GM18507 (cell line): ENCODE measurements around the gene ECPAS.
"Not testable (repeated sequence)": the region's sequence is repeated elsewhere in the genome, so short reads cannot be mapped to it uniquely, and the experiment has no call there.

Source experiments
- DNase-seq: peaks from one replicate; pipeline ENCODE4 v3.0.0; 2011; ENCODE audit warnings: low read depth; ENCODE audit not compliant: insufficient read length; ENCODE audit errors: extremely low spot score
- FAIRE-seq: peaks from 2 replicates; lab custom pipeline; 2011; peaks lifted over from hg19 to GRCh38; lab: Jason Lieb, UNC

The ECPAS gene

DNA sequence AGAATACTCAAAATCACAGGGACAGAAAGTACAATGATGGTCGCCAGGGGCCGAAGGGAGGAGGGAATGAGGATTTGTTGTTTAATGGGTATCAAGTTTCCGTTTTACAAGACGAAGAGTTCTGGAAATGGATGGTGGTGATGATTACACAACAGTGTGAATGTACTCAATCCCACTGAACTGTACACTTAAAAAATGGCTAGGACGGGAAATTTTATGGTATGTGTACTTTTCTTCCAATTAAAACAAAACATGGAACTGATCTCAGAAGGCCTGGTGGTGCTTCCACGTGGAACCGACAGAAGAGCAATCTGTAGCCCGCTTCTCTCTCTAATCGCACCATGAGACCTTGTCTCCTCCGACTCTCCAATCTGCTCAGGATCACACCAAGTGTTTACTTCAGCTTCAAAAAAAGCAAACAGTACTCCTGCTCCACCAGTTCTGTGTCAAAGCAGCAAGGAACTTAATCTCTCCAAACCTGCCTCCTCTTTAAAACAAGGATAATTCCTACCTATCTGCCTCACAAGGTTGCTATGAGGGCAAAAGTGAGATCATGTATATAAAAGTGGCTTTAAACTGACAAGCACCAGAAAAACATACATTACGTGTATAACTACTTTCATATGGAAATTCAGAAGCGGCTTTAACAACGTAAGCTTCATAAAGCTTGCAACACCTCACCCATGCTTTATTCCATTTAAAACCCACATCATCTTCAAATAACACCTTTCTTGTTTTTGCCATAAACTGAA, 2.1 kb downstream of the ECPAS start:
- no peak for FAIRE-seq
- DNase-seq = no peak

DNA sequence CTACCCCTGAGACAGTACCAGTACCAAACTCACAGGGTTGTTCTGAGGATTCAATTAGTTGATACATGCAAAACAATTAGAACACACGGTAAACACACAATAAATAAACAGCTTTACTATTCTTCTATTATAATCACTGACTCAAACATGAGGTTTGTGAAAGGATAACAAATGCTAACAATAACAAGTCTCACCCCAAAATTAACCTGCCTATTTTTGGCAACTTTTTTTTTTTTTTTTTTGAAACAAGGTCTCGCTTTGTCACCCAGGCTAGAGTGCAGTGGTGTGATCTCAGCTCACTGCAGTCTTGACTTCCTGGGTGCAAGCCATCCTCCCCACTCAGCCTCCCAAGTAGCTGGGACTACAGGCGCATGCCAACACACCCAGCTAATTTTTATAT, 6.5 kb downstream of the ECPAS start:
- DNase-seq = no peak
- FAIRE-seq = no peak

DNA sequence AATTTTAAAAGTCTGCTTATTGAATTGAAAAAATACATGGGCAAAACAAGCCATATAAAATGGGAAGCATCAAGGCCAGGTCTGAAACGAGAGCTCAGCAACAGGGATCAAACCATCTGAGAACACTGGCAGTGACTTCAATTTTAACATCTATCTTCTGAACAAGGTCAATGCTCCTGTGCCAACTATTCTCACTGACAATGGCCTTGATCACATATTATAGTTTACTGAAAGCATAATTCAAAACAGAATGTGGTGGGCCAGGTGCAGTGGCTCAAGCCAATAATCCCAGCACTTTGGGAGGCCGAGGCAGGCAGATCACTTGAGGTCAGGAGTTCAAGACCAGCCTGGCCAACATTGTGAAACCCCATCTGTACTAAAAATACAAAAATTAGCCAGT, 9.0 kb downstream of the ECPAS start:
- DNase-seq (no peak), FAIRE-seq (no peak)

DNA sequence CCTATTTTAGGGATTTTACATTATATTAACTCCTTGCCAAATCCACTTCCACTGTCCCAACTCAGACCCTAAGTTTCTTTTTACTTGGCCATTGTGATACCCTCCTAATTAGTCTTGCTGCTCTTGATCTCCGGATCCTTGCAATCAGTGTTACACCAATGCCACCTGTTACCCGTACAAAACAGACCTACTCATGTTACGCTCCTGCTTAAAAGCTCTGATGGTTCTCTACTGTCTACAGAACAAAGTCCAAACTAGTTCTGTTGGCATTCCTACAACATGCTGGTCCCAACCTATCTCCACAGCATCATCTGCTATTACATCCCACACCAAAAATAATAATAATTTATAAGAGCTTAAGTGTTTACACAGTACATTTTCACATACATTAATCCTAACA, 9.8 kb downstream of the ECPAS start:
- no peak for FAIRE-seq

DNA sequence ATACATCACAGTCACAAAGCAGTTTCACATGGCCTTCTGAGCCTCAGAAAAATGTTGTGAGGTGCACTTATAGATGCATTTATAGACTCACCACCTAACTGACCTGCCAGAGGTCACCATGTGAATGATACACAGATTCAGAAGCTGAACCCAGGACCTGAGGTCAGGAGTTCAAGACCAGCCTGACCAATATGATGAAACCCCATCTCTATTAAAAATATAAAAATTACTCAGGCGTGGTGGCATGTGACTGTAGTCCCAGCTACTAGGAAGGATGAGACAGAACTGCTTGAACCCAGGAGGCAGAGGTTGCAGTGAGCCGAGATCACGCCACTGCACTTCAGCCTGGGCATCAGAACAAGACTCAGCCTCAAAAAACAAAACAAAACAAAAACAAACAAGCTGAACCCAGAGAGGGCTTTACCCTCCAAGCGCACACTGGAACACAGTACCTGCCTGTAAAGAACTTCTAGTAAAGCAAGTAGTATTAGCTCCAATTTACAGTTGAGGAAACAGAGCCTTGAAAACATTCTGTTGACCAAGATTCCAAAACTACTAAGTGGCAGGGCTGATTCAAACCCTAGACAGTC, 16.3 kb downstream of the ECPAS start:
- no peak for FAIRE-seq
- DNase-seq = no peak

More for the DNA sequence above, 9.8 kb downstream of the ECPAS start:
- no peak for DNase-seq

DNA sequence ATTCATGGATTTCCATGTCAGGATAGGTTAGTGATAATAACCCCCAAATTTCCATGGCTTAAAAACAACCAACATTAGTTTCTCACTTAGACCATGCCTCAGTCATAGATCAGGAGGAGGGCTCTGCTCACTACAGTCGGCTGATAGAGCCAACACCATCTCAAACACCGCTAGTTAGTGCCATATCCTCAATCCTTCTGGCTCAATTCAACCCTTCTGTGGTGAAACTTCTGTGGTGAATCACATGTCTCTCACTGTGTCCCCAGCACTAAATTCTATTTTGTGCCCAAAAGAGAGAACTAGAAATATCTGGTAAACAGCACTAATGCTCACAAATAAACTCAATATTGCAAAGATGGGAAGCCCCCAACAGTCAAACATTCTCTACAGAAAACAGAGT, 21.1 kb downstream of the ECPAS start:
- DNase-seq = no peak
- no peak for FAIRE-seq

DNA sequence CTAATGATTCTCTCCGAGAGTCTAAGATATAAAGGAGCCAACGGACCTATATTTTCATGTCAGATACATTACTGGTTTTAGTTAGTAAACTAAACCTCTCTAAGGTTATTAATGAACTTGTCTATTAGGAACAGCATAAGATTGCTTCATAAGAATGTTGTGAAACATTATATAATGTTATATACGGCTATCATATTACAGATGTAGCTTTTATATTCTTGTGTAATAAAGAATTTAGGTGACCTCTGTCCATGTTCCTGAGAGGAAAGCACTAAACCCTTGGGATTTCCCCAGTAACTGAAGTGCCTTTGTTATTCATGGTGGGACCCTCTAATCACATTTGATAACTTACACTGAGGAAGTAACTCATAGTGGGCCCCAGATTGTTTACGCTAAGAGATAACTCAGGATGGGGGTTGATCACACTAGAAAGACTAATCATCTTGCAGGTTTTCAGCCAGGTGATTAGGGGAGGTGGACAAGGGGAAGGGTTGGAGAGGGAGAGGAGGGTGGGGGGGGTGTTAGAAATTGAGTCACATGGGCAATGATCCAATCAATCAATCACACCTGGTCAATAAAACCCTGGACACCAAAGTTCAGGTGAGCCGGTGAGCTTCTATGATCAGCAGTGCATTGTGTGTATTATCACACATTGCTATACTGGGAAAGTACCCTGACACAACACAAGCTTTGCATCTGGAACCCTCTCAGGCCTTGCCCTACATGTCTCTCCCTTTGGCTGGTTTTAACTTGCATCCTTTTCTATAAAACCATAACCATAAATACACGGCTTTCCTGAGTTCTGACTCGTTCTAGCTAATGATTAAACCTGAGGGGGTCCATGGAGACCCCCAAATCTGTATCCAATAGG, 25.8 kb downstream of the ECPAS start:
- DNase-seq = no peak
- peak; percentile 61 for FAIRE-seq

DNA sequence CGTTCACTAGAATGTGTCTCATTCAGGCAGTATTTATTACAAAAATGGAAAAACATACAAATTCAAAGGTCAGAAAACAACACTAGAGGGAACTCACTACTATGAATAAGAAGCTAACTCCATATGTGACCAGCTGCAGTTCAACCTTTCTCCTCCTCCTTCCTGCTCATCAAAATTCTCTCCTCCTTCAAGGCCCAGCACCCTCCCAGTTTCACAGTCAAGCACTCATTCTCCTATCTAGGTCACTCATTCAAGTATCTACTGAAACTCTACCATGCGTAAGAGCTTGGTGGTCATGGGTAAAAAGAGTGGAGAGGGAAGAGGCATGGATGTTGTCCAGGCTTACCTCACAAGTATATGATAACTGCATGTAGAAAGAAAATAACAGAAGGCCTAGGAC, 27.7 kb downstream of the ECPAS start:
- peak; percentile 26 for FAIRE-seq
- no peak for DNase-seq

DNA sequence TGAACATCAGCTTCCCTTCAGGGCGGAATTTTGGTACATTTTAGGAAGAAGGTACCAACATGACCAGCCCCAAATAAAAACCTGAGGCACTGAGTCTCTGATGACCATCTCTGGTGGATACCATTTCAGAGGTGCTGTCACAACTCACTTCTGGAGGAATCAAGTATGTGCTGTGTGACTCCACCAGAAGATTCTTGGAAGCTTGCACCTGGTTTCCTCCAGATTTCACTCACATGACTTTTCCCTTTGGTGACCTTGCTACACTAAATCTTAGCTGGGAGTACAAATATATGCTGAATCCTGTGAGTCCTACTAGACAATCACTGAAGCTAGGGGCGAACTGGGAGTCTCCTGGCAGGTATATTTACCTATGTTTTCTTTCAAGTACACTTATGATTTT, 28.5 kb downstream of the ECPAS start:
- no peak for DNase-seq
- FAIRE-seq = no peak

DNA sequence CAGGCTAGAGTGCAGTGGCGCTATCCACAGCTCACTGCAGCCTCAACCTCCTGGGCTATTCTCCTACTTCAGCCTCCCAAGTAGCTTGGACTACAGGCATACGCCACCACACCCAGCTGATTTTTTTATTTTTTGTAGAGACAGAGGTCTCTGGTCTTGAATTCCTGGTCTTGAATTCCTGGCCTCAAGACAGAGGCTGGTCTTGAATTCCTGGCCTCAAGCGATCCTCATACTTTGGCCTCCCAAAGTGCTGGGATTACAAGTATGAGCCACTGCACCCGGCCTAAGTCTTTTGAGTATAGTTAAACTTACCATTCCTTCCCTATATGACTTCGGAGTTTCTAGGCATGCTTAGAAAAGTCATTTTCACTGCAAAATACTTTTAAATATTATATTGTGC, 29.4 kb downstream of the ECPAS start:
- FAIRE-seq (no peak), DNase-seq (no peak)

DNA sequence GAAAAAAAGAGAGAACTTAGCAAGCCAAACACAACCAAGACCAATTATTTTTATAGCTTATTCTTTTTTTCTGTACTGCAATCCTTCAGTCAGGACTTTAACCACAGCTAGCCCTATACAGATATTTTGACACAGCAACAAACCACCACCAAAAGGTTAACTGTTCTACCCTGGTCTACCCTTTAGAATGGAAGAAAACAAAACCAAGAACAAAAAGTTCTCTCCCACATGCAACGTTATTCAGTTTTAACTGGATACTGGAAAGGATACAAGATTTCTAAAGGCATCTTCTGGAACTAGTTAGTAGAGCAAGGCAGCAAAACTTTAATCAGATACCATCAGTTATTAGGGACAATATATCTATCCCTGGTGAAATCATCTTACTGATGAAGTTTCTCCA, 32.6 kb downstream of the ECPAS start:
- DNase-seq (no peak), FAIRE-seq (no peak)

DNA sequence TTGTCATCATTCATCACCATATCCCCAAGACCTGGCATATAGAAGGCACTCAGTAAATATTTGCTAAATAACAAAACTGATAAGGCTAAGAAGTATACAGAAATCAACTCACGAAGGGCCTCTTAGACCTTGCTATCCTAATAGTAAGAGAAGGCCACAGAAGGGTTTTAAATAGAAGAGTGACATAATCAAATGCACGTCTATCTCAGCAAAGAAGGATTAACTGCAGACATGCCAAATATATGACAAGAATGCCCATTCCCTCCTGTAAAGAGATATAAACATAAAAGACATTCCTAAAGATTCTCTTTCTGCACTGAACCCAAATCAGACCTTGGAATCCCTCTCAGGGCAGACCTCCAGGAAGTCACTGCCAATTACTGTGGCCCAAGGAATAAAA, 34.1 kb downstream of the ECPAS start:
- DNase-seq (no peak), FAIRE-seq (no peak)

DNA sequence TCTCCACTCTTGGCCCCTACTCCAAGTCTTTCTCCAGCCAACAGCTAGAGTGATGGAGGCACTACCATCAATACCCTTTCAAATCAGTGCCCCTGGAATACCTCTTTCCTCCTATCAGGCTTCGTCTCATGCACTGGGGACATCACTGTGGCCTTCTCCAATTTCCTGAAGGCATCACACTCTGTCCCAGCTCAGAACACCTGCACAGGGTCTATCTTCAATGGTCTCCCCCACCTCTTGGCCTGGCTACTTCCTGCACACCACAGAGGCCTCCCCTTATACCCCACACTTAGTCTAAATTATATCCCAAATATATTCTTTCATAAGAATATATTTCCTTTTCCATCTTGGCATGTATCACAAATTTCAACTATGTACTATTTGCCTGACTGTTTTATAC, 34.5 kb downstream of the ECPAS start:
- DNase-seq (no peak), FAIRE-seq (no peak)

DNA sequence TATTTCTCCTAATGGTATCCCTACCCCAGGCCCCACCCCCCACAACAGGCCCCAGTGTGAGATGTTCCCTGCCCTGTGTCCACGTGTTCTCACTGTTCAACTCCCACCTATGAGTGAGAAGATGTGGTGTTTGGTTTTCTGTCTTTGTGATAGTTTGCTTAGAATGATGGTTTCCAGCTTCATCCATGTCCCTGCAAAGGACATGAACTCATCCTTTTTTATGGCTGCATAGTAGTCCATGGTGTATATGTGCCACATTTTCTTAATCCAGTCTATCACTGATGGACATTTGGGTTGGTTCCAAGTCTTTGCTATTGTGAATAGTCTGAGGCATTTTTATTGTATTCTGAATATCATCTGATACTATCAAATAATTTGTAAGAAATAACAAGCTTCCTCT, 38.4 kb downstream of the ECPAS start:
- FAIRE-seq, DNase-seq: not testable (repeated sequence)

DNA sequence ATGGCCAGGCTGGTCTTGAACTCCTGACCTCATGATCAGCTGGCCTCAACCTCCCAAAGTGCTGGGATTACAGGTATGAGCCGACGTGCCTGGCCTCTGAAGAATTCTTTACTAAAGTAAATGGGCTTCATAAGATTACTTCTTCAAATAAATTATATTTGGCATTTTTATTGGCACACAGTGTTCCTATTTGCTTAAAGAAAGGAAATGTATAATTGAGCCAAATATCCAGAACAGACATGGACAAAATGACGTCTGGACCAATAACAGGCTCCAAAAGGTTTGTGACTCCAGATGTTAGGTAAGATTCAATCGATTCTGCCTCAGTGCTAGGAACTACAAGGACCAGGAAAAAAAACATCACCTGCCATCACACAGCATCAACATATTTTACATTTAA, 40.7 kb downstream of the ECPAS start:
- FAIRE-seq (no peak), DNase-seq (no peak)

DNA sequence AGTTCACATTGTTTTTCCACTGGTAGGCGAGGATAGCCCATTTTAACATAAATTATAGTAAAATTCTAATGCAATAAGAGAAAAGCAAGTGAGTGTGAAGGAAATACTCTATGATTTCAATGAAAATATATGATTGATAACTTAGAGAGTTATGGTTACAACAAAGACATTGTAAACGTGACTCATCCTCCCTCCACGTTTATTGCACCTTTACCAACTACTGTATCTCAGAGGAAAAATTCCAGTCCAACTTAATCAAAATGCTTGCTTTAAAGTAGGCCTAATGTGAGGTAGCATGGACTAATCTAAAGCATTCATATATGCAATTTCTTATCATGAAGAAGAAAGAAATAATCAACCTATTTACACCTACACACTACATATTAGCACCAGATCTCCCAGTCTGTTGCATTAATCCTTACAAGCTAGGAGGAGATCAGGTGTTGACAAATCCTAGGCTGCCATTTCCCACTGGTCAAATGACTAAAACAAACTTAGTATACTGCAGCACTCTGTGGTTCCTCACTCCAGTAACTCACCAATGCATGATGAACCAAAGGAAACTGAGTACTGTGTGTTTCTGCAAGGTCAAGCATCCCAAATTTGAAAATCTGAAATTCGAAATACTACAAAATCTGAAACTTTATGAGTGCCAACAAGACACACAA, 41.7 kb downstream of the ECPAS start:
- no peak for DNase-seq
- no peak for FAIRE-seq

DNA sequence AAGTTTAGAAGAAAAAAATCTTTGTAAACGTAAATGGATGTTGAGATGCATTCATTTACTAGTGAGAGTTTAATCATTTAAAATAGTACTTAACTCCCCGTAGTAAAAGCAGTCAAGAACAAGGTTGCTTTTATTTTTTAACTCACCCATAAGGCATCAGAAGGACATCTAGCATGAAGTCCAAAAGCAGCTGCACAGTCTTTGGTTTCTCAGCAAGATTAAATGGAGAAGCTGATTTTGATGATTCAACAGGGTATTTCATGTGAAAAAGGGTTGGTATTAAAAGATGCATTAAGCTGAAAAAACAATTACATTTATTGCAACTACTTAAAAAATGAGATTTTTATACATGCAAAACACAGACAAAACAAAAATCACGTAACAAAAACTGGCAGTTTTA, 44.0 kb downstream of the ECPAS start:
- DNase-seq (no peak), FAIRE-seq (no peak)

DNA sequence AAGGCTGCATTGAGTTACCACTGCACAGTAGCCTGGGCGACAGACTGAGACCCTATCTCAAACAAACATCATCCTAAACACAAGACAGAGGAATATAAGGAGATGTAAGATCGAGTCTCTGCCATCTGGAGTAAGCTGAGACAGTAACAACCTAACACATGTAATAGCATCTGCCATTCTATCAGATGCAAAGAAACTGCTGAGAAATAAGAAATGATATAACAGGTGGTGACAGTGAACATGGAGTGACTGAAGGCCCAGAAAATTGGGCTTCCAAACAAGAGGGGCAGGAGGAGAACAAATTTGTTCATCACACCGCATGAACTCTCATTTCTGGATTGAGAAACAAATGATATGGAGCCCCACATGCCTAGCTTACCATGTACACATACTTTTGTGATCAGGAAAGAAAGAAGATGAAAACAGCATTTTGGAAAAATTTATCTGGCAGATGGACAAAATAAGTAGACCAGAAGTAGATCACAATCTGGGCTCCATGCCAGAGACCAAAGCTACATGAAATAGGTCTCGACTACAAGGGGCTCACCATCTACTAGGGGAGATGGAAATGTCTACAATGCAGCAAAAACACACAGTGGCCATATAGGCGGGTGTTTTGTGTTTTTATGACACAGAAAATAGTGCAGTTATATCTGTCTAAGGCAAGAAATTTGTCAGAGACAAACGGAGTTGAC, 45.5 kb downstream of the ECPAS start:
- DNase-seq = no peak

DNA sequence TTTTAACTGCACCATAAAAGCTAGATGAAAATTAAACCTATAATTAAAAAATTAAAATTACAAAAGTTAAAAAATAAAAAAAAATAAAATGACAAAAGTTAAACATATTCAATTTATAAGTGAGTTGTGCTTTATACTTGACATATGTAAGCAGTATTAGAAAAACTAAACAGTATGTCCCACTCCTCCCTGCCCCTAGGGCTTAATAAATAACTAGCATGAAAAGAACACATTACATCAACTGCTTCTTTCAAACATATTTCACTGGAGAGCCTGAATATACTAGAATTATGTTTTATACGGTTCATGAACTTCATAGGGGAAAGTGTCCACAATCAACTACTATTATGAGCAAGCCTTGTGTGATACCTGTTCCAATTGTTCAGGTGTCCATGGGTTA, 47.6 kb downstream of the ECPAS start:
- FAIRE-seq (no peak), DNase-seq (no peak)

More for the DNA sequence above, 45.5 kb downstream of the ECPAS start:
- no peak for FAIRE-seq

DNA sequence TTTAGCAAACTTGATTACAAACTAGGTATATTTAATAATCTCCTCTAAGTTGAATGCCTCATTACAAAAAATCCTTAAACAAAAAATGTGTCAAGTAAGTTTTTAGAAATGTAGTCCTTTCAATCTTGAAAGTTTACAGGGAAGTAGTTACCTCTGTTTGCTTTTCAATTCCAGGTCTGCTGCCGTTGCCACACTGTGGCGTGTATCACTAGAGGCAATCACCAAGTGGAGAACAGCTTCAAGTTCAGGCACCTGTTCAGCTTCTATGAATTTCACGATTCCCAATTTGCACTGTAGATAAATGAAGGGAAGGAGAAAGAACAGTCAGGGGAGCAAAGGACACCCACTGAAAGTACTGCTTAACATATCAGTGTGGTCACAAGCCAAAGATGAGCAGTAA, 51.1 kb downstream of the ECPAS start:
- FAIRE-seq (no peak), DNase-seq (no peak)
